Calu3 (cell line): Measurements from ENCODE around the gene OR4F15. TPM values are rescaled to one million over a fixed set of nuclear protein-coding genes. Genes with fewer than 3 reads are reported as not detected.
"Not testable (repeated sequence)": the region's sequence is repeated elsewhere in the genome, so short reads cannot be mapped to it uniquely, and the experiment has no call there.

Source experiments
- Bru-seq: library from RNA; stranded (reverse); fragments of 400-500 nt; gene quantifications from one replicate; lab custom pipeline; 2021; lab: Mats Ljungman, UMichigan
- BruChase-seq, 2 experiments: library from RNA; stranded (reverse); fragments of 400-500 nt; gene quantifications; one replicate each; lab custom pipeline; 2021; lab: Mats Ljungman, UMichigan
- BruUV-seq: library from RNA; stranded (reverse); fragments of 400-500 nt; replicated peaks from 2 replicates; lab custom pipeline; 2021; lab: Mats Ljungman, UMichigan
- CTCF ChIA-PET: fragments of 300-600 bp; sonication (Branson Sonifier 250); formaldehyde crosslinking; loops from one replicate; lab custom pipeline; 2022; ENCODE audit warnings: antibody characterized with exemption; lab: Charles Lee
- DNase-seq: peaks from one replicate; pipeline ENCODE4 v3.0.0; 2022
- H3K27ac Mint-ChIP-seq: one replicate; pipeline ENCODE4 v1.8.0; 2022; ENCODE audit warnings: mixed read lengths; ENCODE audit not compliant: unreplicated experiment
- H3K27me3 Mint-ChIP-seq: one replicate; pipeline ENCODE4 v1.8.0; 2022; ENCODE audit warnings: mixed read lengths; ENCODE audit not compliant: unreplicated experiment
- H3K36me3 Mint-ChIP-seq: one replicate; pipeline ENCODE4 v1.8.0; 2022; ENCODE audit warnings: mild to moderate bottlenecking, moderate library complexity, mixed read lengths; ENCODE audit not compliant: insufficient read depth, unreplicated experiment
- H3K4me1 Mint-ChIP-seq: one replicate; pipeline ENCODE4 v1.8.0; 2022; ENCODE audit warnings: mild to moderate bottlenecking, low read depth, mixed read lengths; ENCODE audit not compliant: unreplicated experiment
- H3K4me3 Mint-ChIP-seq: one replicate; pipeline ENCODE4 v1.8.0; 2022; ENCODE audit warnings: mild to moderate bottlenecking, low read depth, moderate library complexity, mixed read lengths; ENCODE audit not compliant: unreplicated experiment
- H3K9me3 Mint-ChIP-seq: one replicate; pipeline ENCODE4 v1.8.0; 2022; ENCODE audit warnings: low read depth, mixed read lengths; ENCODE audit not compliant: unreplicated experiment
- CTCF ChIP-seq: fragments of 200-600 bp; IDR thresholded peaks from one replicate; pipeline ENCODE4 v1.8.0; 2022; ENCODE audit warnings: antibody characterized with exemption; ENCODE audit not compliant: unreplicated experiment
- intact Hi-C: fragments of 100-400 bp; cut with micrococcal nuclease; formaldehyde crosslinking; loops from one replicate; pipeline ENCODE4 v1.10.0; 2022; ENCODE audit not compliant: unreplicated experiment
- long read RNA-seq: library from polyadenylated mRNA; stranded (forward); transcript quantifications from one replicate; pipeline ENCODE4 v2.0.0, GENCODE V29; 2022
- total RNA-seq: library from RNA; stranded (reverse); gene quantifications from 2 replicates; pipeline ENCODE4 v1.2.3, GENCODE V29; 2022

Gene OR4F15
- total RNA-seq (not detected in 2 replicates), Bru-seq, nascent RNA (not detected), BruChase-seq, experiment 1, labeled RNA remaining after a 6-hour chase (not detected), BruChase-seq, experiment 2, labeled RNA remaining after a 2-hour chase (not detected)
- long read RNA-seq, result 0 reads

DNA sequence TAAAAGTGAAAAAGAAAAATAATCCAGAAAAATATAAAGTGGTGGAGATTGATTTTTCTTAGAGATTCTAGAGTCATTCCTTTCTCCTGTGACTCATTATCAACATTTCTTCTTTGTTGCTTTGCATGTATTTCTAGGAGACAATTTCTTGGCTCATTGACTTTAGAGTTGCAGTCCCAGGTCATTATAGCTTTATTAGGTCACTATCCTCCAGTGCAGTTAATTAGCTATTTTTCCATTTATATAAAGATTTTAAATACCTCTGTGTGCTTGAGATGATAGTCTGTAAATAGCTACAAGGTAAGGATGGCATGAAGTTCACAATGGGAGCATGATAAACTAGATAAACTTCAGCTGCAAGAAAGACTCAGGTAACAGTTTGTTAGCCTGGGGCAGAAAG, at the start of gene OR4F15:
TSS of gene OR4F15 (plus strand) at position 301 of the 400 bp plus-strand sequence. CDS start 5,985 bp downstream, outside the sequence.
- CTCF ChIA-PET, result no interaction called here
- Mint-ChIP-seq H3K27ac (no peak within 1 kb of the TSS), H3K36me3 (no peaks in the 10 kb centered on the region)

DNA sequence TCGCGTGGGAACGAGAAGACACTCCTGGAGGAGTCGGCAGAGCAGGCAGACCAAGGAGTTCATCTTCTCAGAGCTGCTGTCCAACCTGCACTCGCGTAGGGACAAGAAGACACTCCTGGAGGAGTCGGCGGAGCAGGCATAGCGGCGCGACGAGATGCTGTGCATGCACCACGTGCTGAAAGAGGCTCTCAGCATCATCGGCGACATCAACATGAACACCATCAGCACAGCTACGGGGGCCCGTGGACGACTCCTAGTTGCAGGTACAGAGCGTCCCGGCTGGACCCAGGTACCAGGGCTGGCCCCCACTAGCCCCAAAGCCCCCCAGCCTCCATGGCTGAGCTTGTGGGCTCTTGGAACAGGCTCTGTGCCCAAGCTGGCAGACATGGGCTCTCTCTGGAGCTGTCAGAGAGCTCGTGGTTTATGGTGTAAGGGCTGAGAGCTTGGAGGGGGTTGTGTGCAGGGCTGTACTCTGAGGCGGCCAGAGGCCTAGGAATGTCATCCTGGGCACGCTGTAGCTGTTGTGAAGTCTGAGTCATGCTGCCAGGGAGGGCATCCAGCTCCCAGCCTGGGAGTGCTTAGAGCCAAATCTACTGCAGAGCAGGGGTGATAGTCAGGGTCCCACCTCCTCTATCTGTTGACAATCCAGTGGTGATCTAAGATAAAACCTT, 47.2 kb upstream of the OR4F15 start:
- H3K9me3 Mint-ChIP-seq, CTCF ChIA-PET, BruUV-seq, H3K27ac Mint-ChIP-seq, DNase-seq, H3K4me1 Mint-ChIP-seq, intact Hi-C loops, H3K4me3 Mint-ChIP-seq, H3K36me3 Mint-ChIP-seq: not testable (repeated sequence)
- H3K27me3 Mint-ChIP-seq, result peaks cover 13% of the 10 kb centered on the region

More for the DNA sequence above, at the start of gene OR4F15:
- Mint-ChIP-seq H3K27me3 (peaks cover 40% of the 10 kb centered on the region), H3K4me1 (no peaks in the 10 kb centered on the region), H3K4me3 (no peak within 1 kb of the TSS), H3K9me3 (peaks cover 2% of the 10 kb centered on the region)
- DNase-seq, result no peak
- no TSS peak for BruUV-seq
- intact Hi-C loops, result no loop called here
- TF ChIP-seq CTCF, result no peak

DNA sequence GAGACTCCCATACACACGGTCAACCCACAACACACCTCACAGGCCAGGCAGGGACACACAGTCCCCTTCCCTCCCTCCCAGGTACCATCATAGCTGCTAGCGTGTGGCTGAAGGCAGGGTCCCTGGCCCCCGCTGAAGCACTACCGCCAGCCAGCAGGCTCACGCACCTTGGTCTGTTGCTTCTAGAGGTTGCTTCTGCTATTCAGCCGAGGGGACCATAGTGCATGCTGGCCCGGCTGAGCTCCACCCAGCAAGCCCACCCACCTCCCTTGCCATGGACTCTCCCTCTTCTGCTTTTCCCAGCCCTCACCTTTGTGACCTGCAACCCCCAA, 46.7 kb upstream of the OR4F15 start:
- H3K4me1 Mint-ChIP-seq, H3K4me3 Mint-ChIP-seq, DNase-seq, H3K36me3 Mint-ChIP-seq, H3K9me3 Mint-ChIP-seq, CTCF ChIA-PET, BruUV-seq, H3K27ac Mint-ChIP-seq, intact Hi-C loops: not testable (repeated sequence)
- H3K27me3 Mint-ChIP-seq, result peaks cover 13% of the 10 kb centered on the region

- no TSS peak for BruUV-seq
- no peak overlapping the region for H3K4me3 Mint-ChIP-seq
- H3K27me3 Mint-ChIP-seq, result peaks cover 19% of the 10 kb centered on the region
- H3K9me3 Mint-ChIP-seq, result no peaks in the 10 kb centered on the region
- intact Hi-C loops, result no loop called here
- CTCF ChIA-PET, result interaction anchor here (0.6 kb wide), 1 partner anchor 1968 kb away, joined by 3 read pairs; no protein-coding TSS in a partner anchor
- H3K4me1 Mint-ChIP-seq, result no peaks in the 10 kb centered on the region
- no peaks in the 10 kb centered on the region for H3K36me3 Mint-ChIP-seq
- no peak for DNase-seq
- TF ChIP-seq CTCF, result no peak
- no peak overlapping the region for H3K27ac Mint-ChIP-seq
These were observed 46.1 kb upstream of the OR4F15 start for GRCh38 chr15:101765772-101766456.

GRCh38 chr15:101767083-101767640, 44.8 kb upstream of the OR4F15 start:
- H3K27ac Mint-ChIP-seq, DNase-seq, BruUV-seq, CTCF ChIA-PET, H3K36me3 Mint-ChIP-seq, H3K4me1 Mint-ChIP-seq, H3K4me3 Mint-ChIP-seq, intact Hi-C loops, H3K9me3 Mint-ChIP-seq: not testable (repeated sequence)
- peaks cover 31% of the 10 kb centered on the region for H3K27me3 Mint-ChIP-seq
